Measurements from ENCODE around the gene MAN2A2. TPM values are rescaled to one million over a fixed set of nuclear protein-coding genes. Genes with fewer than 3 reads are reported as not detected.
A peak's percentile ranks its signal among the peaks of the same experiment; 100 is the strongest.

MAN2A2 gene
- total RNA-seq, 1 experiment from 2014 or later, result 31.0 TPM

GRCh38 chr15:90954712-90955623 is 51.9 kb downstream of the MAN2A2 start, which contains the start of gene RCCD1 (continued):
- TF ChIP-seq ATF1 (CRISPR knock-in tag; IDR thresholded peaks at IDR 0.05) (0 out of 2 replicates have a peak, but pooled peaks have one; percentile 70), ATF3 (CRISPR knock-in tag; conservative IDR thresholded peaks at IDR 0.05) (no peak), RORB (CRISPR knock-in tag; IDR thresholded peaks at IDR 0.05) (no peak), FOXP4 (CRISPR knock-in tag; IDR thresholded peaks at IDR 0.05) (peak; percentile 79; the same call in 1 of the 2 replicates), EMX1 (CRISPR knock-in tag; IDR thresholded peaks at IDR 0.05) (peak; percentile 83), TEAD1 (CRISPR knock-in tag; IDR thresholded peaks at IDR 0.05) (peak; percentile 34; the same call in 1 of the 2 replicates), NR3C1 (CRISPR knock-in tag; conservative IDR thresholded peaks at IDR 0.05; ENCODE audit: low read depth) (no peak), NFE2L1 (CRISPR knock-in tag; IDR thresholded peaks at IDR 0.05) (peak; percentile 54; the same call in 1 of the 2 replicates), ZSCAN18 (CRISPR knock-in tag; IDR thresholded peaks at IDR 0.05) (no peak), ETV6 (CRISPR knock-in tag; IDR thresholded peaks at IDR 0.05) (peak; percentile 77), USF2 (CRISPR knock-in tag; IDR thresholded peaks at IDR 0.05) (peak; percentile 98), JAZF1 (CRISPR knock-in tag; IDR thresholded peaks at IDR 0.05) (no peak), CBFB (CRISPR knock-in tag; IDR thresholded peaks at IDR 0.05; ENCODE audit: low read depth) (no peak), PRDM15 (CRISPR knock-in tag; IDR thresholded peaks at IDR 0.05) (0 out of 2 replicates have a peak, but pooled peaks have one; percentile 52), OVOL2 (CRISPR knock-in tag; IDR thresholded peaks at IDR 0.05; ENCODE audit: borderline replicate concordance) (no peak), CREB1 (CRISPR knock-in tag; IDR thresholded peaks at IDR 0.05) (no peak), E2F1 (CRISPR knock-in tag; IDR thresholded peaks at IDR 0.05) (no peak), TCF7 (CRISPR knock-in tag; IDR thresholded peaks at IDR 0.05; ENCODE audit: low read depth) (no peak), ATF6 (CRISPR knock-in tag; IDR thresholded peaks at IDR 0.05) (no peak), GTF2I (CRISPR knock-in tag; conservative IDR thresholded peaks at IDR 0.05) (peak; percentile 84), FOXK1 (CRISPR knock-in tag; IDR thresholded peaks at IDR 0.05) (peak; percentile 79; the same call in 1 of the 2 replicates), PREB (CRISPR knock-in tag; IDR thresholded peaks at IDR 0.05; ENCODE audit: borderline replicate concordance) (no peak), ZNF425 (CRISPR knock-in tag; conservative IDR thresholded peaks at IDR 0.05) (no peak)

Data from WTC11 (cell line).